ENCODE results near the gene CACNB2.

Gene CACNB2

GRCh38 chr10:18233775-18234174 is 93.6 kb downstream of the CACNB2 start:
- DNase-seq: no peak

GRCh38 chr10:18235477-18235876 is 95.3 kb downstream of the CACNB2 start:
- no peak for DNase-seq

GRCh38 chr10:18236756-18237155 is 96.5 kb downstream of the CACNB2 start:
- no peak for DNase-seq

GRCh38 chr10:18238870-18239485 is 98.8 kb downstream of the CACNB2 start:
- DNase-seq: peak; percentile 71

- no peak for DNase-seq
Observed at GRCh38 chr10:18240185-18240882, 100.1 kb downstream of the CACNB2 start.

GRCh38 chr10:18246967-18247366 is 106.7 kb downstream of the CACNB2 start:
- no peak for DNase-seq

GRCh38 chr10:18252086-18252485 is 111.9 kb downstream of the CACNB2 start:
- DNase-seq: no peak

- no peak for DNase-seq
Observed at GRCh38 chr10:18254086-18254485, 113.9 kb downstream of the CACNB2 start.

- DNase-seq: no peak
Observed at GRCh38 chr10:18254692-18255091, 114.5 kb downstream of the CACNB2 start.

GRCh38 chr10:18260310-18260922 is 120.2 kb downstream of the CACNB2 start:
- no peak for DNase-seq

GRCh38 chr10:18261063-18261610 is 120.9 kb downstream of the CACNB2 start:
- no peak for DNase-seq

- DNase-seq: peak; percentile 20
Observed at GRCh38 chr10:18261768-18262231, 121.6 kb downstream of the CACNB2 start.

- DNase-seq: no peak
Observed at GRCh38 chr10:18264466-18265050, 124.3 kb downstream of the CACNB2 start.

- no peak for DNase-seq
Observed at GRCh38 chr10:18268005-18268404, 127.8 kb downstream of the CACNB2 start.

GRCh38 chr10:18271491-18271890 is 131.3 kb downstream of the CACNB2 start:
- no peak for DNase-seq

- DNase-seq: no peak
Observed at GRCh38 chr10:18273039-18273438, 132.8 kb downstream of the CACNB2 start.

GRCh38 chr10:18278181-18278580 is 138.0 kb downstream of the CACNB2 start:
- DNase-seq: no peak

- DNase-seq: peak; percentile 74
Observed at GRCh38 chr10:18279173-18279572, 138.9 kb downstream of the CACNB2 start.

- no peak for DNase-seq
Observed at GRCh38 chr10:18282094-18282493, 141.9 kb downstream of the CACNB2 start.

GRCh38 chr10:18290651-18291313 is 150.6 kb downstream of the CACNB2 start:
- no peak for DNase-seq

- DNase-seq: no peak
Observed at GRCh38 chr10:18293536-18294510, 153.6 kb downstream of the CACNB2 start.

GRCh38 chr10:18294633-18295032 is 154.4 kb downstream of the CACNB2 start:
- no peak for DNase-seq
